ENCODE measurements around the gene CAMK2D.
"Not testable (repeated sequence)": the region's sequence is repeated elsewhere in the genome, so short reads cannot be mapped to it uniquely, and the experiment has no call there.

Gene CAMK2D

GRCh38 chr4:113692809-113693411 lies 68.6 kb downstream of the CAMK2D start:
- Histone ChIP-seq H3K4me3 (ENCODE audit: low read depth in 1 of 2, low read length in 2 of 2) (no peak overlapping the region), H3K36me3 (ENCODE audit: control insufficient read depth in 1 of 2, insufficient read depth in 2 of 2, low read length in 2 of 2) (no peaks in the 10 kb centered on the region), H3K27me3 (ENCODE audit: control insufficient read depth in 1 of 2, insufficient read depth in 2 of 2, low read length in 2 of 2) (no peaks in the 10 kb centered on the region), H3K9me3 (ENCODE audit: control insufficient read depth in 1 of 2, low read length in 2 of 2) (no peaks in the 10 kb centered on the region), H3K4me1 (ENCODE audit: control insufficient read depth in 1 of 2, insufficient read depth in 2 of 2, low read length in 2 of 2) (peaks cover 12 to 19% of the 10 kb centered on the region in 2 donors), H3K9ac (ENCODE audit: low read depth in 1 of 2, low read length in 2 of 2) (no peak overlapping the region), H3K27ac (ENCODE audit: low read depth, low read length) (no peak overlapping the region)

GRCh38 chr4:113691676-113692075 lies 69.9 kb downstream of the CAMK2D start:
- H3K27me3 ChIP-seq (ENCODE audit: control insufficient read depth in 1 of 2, insufficient read depth in 2 of 2, low read length in 2 of 2) = no peaks in the 10 kb centered on the region
- no peaks in the 10 kb centered on the region for H3K36me3 ChIP-seq (ENCODE audit: control insufficient read depth in 1 of 2, insufficient read depth in 2 of 2, low read length in 2 of 2)
- peaks cover 20 to 27% of the 10 kb centered on the region in 2 donors for H3K4me1 ChIP-seq (ENCODE audit: control insufficient read depth in 1 of 2, insufficient read depth in 2 of 2, low read length in 2 of 2)
- H3K9me3 ChIP-seq (ENCODE audit: control insufficient read depth in 1 of 2, low read length in 2 of 2) = no peaks in the 10 kb centered on the region
- no peak overlapping the region for H3K27ac ChIP-seq (ENCODE audit: low read depth, low read length)
- no peak overlapping the region for H3K4me3 ChIP-seq (ENCODE audit: low read depth in 1 of 2, low read length in 2 of 2)
- H3K9ac ChIP-seq (ENCODE audit: low read depth in 1 of 2, low read length in 2 of 2) = no peak overlapping the region

GRCh38 chr4:113689394-113689793 lies 72.1 kb downstream of the CAMK2D start:
- H3K27ac ChIP-seq (ENCODE audit: low read depth, low read length) = no peak overlapping the region
- H3K4me3 ChIP-seq (ENCODE audit: low read depth in 1 of 2, low read length in 2 of 2) = no peak overlapping the region
- no peaks in the 10 kb centered on the region for H3K9me3 ChIP-seq (ENCODE audit: control insufficient read depth in 1 of 2, low read length in 2 of 2)
- H3K27me3 ChIP-seq (ENCODE audit: control insufficient read depth in 1 of 2, insufficient read depth in 2 of 2, low read length in 2 of 2) = no peaks in the 10 kb centered on the region
- peaks cover 8 to 19% of the 10 kb centered on the region in 2 donors for H3K4me1 ChIP-seq (ENCODE audit: control insufficient read depth in 1 of 2, insufficient read depth in 2 of 2, low read length in 2 of 2)
- no peak overlapping the region for H3K9ac ChIP-seq (ENCODE audit: low read depth in 1 of 2, low read length in 2 of 2)
- no peaks in the 10 kb centered on the region for H3K36me3 ChIP-seq (ENCODE audit: control insufficient read depth in 1 of 2, insufficient read depth in 2 of 2, low read length in 2 of 2)

DNA sequence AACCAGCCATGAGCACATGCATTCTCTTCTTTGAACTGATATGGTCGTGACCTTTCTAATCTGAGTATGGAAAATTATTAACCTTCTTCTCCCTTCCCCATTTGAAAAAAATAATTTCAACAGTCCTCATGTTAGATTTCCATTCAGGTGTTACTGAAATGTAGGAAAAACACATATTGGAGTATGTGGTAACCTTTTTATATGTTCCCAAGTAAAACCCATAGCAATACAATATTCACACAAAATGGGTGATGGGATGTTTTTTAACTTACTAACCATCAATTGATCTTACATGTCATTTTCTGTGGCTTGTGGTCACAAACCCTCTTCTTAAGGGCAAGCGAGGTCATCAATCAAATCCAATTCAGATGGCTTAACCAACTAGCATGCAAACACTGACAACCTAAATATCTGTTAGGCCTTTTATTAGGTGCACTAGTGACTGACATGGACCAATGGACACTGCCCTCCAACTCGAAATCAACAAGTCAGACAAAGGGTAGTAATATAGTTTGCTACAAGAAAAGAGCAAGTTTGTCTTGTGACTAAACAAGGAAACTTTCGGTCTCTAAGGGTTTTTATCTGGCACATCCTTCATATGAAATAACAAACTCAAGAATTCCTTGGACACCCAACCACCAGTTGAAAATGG lies 74.3 kb downstream of the CAMK2D start:
- Histone ChIP-seq H3K9ac (ENCODE audit: low read depth in 1 of 2, low read length in 2 of 2) (no peak overlapping the region), H3K9me3 (ENCODE audit: control insufficient read depth in 1 of 2, low read length in 2 of 2) (no peaks in the 10 kb centered on the region), H3K27me3 (ENCODE audit: control insufficient read depth in 1 of 2, insufficient read depth in 2 of 2, low read length in 2 of 2) (no peaks in the 10 kb centered on the region), H3K4me1 (ENCODE audit: control insufficient read depth in 1 of 2, insufficient read depth in 2 of 2, low read length in 2 of 2) (peaks cover 8 to 23% of the 10 kb centered on the region in 2 donors), H3K36me3 (ENCODE audit: control insufficient read depth in 1 of 2, insufficient read depth in 2 of 2, low read length in 2 of 2) (no peaks in the 10 kb centered on the region), H3K27ac (ENCODE audit: low read depth, low read length) (no peak overlapping the region), H3K4me3 (ENCODE audit: low read depth in 1 of 2, low read length in 2 of 2) (no peak overlapping the region)

DNA sequence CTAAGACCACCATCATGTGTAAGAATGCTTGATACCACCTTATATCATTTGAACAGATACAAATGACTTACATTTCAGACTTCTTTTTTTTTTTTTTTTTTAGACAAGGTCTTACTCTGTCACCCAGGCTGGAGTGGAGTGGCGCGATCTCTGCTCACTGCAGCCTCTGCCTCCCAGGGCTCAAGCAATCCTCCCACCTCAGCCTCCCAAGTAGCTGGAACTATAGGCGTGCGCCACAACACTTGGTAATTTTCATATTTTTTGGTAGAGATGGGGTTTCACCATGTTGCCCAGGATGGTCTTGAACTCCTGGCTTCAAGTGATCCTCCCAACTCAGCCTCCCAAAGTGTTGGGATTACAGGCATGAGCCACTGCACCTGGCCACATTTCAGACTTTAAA lies 76.4 kb downstream of the CAMK2D start:
- not testable (repeated sequence) for H3K27ac ChIP-seq (ENCODE audit: low read depth, low read length); H3K4me3 ChIP-seq (ENCODE audit: low read depth in 1 of 2, low read length in 2 of 2); H3K36me3 ChIP-seq (ENCODE audit: control insufficient read depth in 1 of 2, insufficient read depth in 2 of 2, low read length in 2 of 2); H3K9me3 ChIP-seq (ENCODE audit: control insufficient read depth in 1 of 2, low read length in 2 of 2); H3K9ac ChIP-seq (ENCODE audit: low read depth in 1 of 2, low read length in 2 of 2); H3K27me3 ChIP-seq (ENCODE audit: control insufficient read depth in 1 of 2, insufficient read depth in 2 of 2, low read length in 2 of 2)
- peaks cover 8 to 23% of the 10 kb centered on the region in 2 donors for H3K4me1 ChIP-seq (ENCODE audit: control insufficient read depth in 1 of 2, insufficient read depth in 2 of 2, low read length in 2 of 2)

GRCh38 chr4:113684534-113685091 lies 76.9 kb downstream of the CAMK2D start:
- no peaks in the 10 kb centered on the region for H3K36me3 ChIP-seq (ENCODE audit: control insufficient read depth in 1 of 2, insufficient read depth in 2 of 2, low read length in 2 of 2)
- H3K9ac ChIP-seq (ENCODE audit: low read depth in 1 of 2, low read length in 2 of 2) = no peak overlapping the region
- no peaks in the 10 kb centered on the region for H3K9me3 ChIP-seq (ENCODE audit: control insufficient read depth in 1 of 2, low read length in 2 of 2)
- H3K4me1 ChIP-seq (ENCODE audit: control insufficient read depth in 1 of 2, insufficient read depth in 2 of 2, low read length in 2 of 2) = peaks cover 8 to 23% of the 10 kb centered on the region in 2 donors
- H3K4me3 ChIP-seq (ENCODE audit: low read depth in 1 of 2, low read length in 2 of 2) = no peak overlapping the region
- H3K27ac ChIP-seq (ENCODE audit: low read depth, low read length) = no peak overlapping the region
- no peaks in the 10 kb centered on the region for H3K27me3 ChIP-seq (ENCODE audit: control insufficient read depth in 1 of 2, insufficient read depth in 2 of 2, low read length in 2 of 2)

GRCh38 chr4:113682730-113683537 lies 78.6 kb downstream of the CAMK2D start:
- peaks cover 8 to 23% of the 10 kb centered on the region in 2 donors for H3K4me1 ChIP-seq (ENCODE audit: control insufficient read depth in 1 of 2, insufficient read depth in 2 of 2, low read length in 2 of 2)
- H3K9me3 ChIP-seq (ENCODE audit: control insufficient read depth in 1 of 2, low read length in 2 of 2) = no peaks in the 10 kb centered on the region
- H3K27ac ChIP-seq (ENCODE audit: low read depth, low read length) = no peak overlapping the region
- no peak overlapping the region for H3K4me3 ChIP-seq (ENCODE audit: low read depth in 1 of 2, low read length in 2 of 2)
- no peaks in the 10 kb centered on the region for H3K36me3 ChIP-seq (ENCODE audit: control insufficient read depth in 1 of 2, insufficient read depth in 2 of 2, low read length in 2 of 2)
- H3K27me3 ChIP-seq (ENCODE audit: control insufficient read depth in 1 of 2, insufficient read depth in 2 of 2, low read length in 2 of 2) = no peaks in the 10 kb centered on the region
- no peak overlapping the region for H3K9ac ChIP-seq (ENCODE audit: low read depth in 1 of 2, low read length in 2 of 2)

DNA sequence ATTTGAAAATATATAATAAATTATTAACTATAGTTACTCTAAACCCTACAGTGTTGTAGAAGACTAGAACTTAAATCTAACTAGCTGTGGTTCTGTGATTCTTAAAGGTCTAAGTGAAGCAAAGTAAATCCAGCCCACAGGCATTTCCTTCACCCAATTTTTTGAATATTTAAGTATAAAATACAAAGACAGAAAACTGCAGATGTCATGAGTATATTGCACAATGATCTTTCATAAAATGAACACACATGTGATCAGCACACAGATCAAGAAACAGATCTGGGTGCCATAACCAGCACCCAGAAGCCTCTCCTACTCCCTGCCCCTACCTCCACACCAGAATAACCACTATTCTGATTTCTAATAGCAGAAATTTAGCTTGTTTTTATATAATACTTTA lies 82.9 kb downstream of the CAMK2D start:
- no peaks in the 10 kb centered on the region for H3K27me3 ChIP-seq (ENCODE audit: control insufficient read depth in 1 of 2, insufficient read depth in 2 of 2, low read length in 2 of 2)

DNA sequence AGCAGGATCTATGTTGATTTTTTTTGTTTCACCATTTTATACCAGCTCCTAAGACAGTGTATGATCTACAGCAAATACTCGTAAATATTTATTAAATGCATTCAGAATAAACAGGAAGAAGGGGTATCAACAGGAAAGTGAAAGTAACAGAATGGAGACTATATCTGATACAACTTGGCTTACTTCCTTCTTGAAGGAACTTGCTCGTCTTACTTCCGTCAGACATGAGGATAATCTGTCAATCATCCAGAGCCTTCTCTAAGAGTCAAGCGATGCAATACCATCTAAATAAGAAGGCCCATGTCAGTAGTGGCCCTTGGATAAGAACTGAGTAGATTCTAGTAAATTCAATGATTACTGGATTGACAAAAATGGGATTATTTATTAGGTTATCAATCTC lies 84.2 kb downstream of the CAMK2D start:
- no peak overlapping the region for H3K27ac ChIP-seq (ENCODE audit: low read depth, low read length)
- no peaks in the 10 kb centered on the region for H3K9me3 ChIP-seq (ENCODE audit: control insufficient read depth in 1 of 2, low read length in 2 of 2)
- peaks cover 0 to 14% of the 10 kb centered on the region in 2 donors for H3K4me1 ChIP-seq (ENCODE audit: control insufficient read depth in 1 of 2, insufficient read depth in 2 of 2, low read length in 2 of 2)
- no peak overlapping the region for H3K4me3 ChIP-seq (ENCODE audit: low read depth in 1 of 2, low read length in 2 of 2)
- no peaks in the 10 kb centered on the region for H3K36me3 ChIP-seq (ENCODE audit: control insufficient read depth in 1 of 2, insufficient read depth in 2 of 2, low read length in 2 of 2)
- no peaks in the 10 kb centered on the region for H3K27me3 ChIP-seq (ENCODE audit: control insufficient read depth in 1 of 2, insufficient read depth in 2 of 2, low read length in 2 of 2)
- H3K9ac ChIP-seq (ENCODE audit: low read depth in 1 of 2, low read length in 2 of 2) = no peak overlapping the region

More for the DNA sequence above, 82.9 kb downstream of the CAMK2D start:
- no peak overlapping the region for H3K4me3 ChIP-seq (ENCODE audit: low read depth in 1 of 2, low read length in 2 of 2)
- H3K4me1 ChIP-seq (ENCODE audit: control insufficient read depth in 1 of 2, insufficient read depth in 2 of 2, low read length in 2 of 2) = peaks cover 0 to 22% of the 10 kb centered on the region in 2 donors
- no peaks in the 10 kb centered on the region for H3K36me3 ChIP-seq (ENCODE audit: control insufficient read depth in 1 of 2, insufficient read depth in 2 of 2, low read length in 2 of 2)
- H3K9ac ChIP-seq (ENCODE audit: low read depth in 1 of 2, low read length in 2 of 2) = no peak overlapping the region
- H3K27ac ChIP-seq (ENCODE audit: low read depth, low read length) = no peak overlapping the region
- H3K9me3 ChIP-seq (ENCODE audit: control insufficient read depth in 1 of 2, low read length in 2 of 2) = no peaks in the 10 kb centered on the region

Measured in duodenal mucosa (tissue), 2 donors.